Body of pancreas (tissue), 4 donors: Measurements from ENCODE around the gene GNG12. TPM values are rescaled to one million over a fixed set of nuclear protein-coding genes. Genes with fewer than 3 reads are reported as not detected.

Source experiments
- ATAC-seq: fragments of 150-250 bp; one replicate; pipeline ENCODE4 v1.9.1; 2016
- DNase-seq, 4 donors: peaks; one replicate each; pipeline ENCODE4 v3.0.0-alpha.2; 2019
- H3K27ac ChIP-seq, 4 donors: fragments of 200-600 bp; sonication (generic); 1 replicate in 3 of 4; 2 replicates in 1 of 4; pipeline versions ENCODE4 v1.5.1 to v1.6.1; 2016 to 2019; ENCODE audit warnings: mild to moderate bottlenecking in 1 of 4, mixed read lengths in 1 of 4, moderate library complexity in 1 of 4
- H3K27me3 ChIP-seq, 2 donors: fragments of 200-600 bp; sonication (generic); one replicate each; pipeline ENCODE4 v1.6.0; 2016; ENCODE audit warnings: mild to moderate bottlenecking in 1 of 2
- H3K36me3 ChIP-seq, 2 donors: fragments of 200-600 bp; sonication (generic); replicated peaks in 1 of 2; 2 replicates each; pipeline ENCODE4 v1.5.1; 2016; ENCODE audit warnings: low read depth in 2 of 2; ENCODE audit not compliant: insufficient read depth in 1 of 2
- H3K4me1 ChIP-seq: fragments of 200-600 bp; sonication (generic); one replicate; pipeline ENCODE4 v1.6.0; 2016
- H3K4me3 ChIP-seq, 2 donors: fragments of 200-600 bp; sonication (generic); 1 replicate in 1 of 2; 2 replicates in 1 of 2; pipeline ENCODE4 v1.5.1; 2016 to 2019
- H3K9me3 ChIP-seq, 3 donors: fragments of 200-600 bp; sonication (generic); 1 replicate in 2 of 3; 2 replicates in 1 of 3; pipeline ENCODE4 v1.5.1; 2016
- CTCF ChIP-seq, 7 experiments: fragments of 450-650 bp in 4 of 7; fragments of 200-600 bp in 3 of 7; sonication (generic) in 3 of 7; IDR thresholded peaks; one replicate each; pipeline ENCODE4 v1.5.1; 2016 to 2019; ENCODE audit warnings: antibody characterized with exemption in 7 of 7
- POLR2A ChIP-seq, 3 donors: fragments of 450-650 bp; IDR thresholded peaks; one replicate each; pipeline ENCODE4 v1.6.1; 2016; ENCODE audit warnings: antibody characterized with exemption in 3 of 3, mild to moderate bottlenecking in 2 of 3
- WGBS, 2 donors: methylation state at CpG; one replicate each; pipeline ENCODE4 v1.1.5; 2017; 5-methylcytosine and 5-hydroxymethylcytosine counted together
- intact Hi-C: fragments of 100-400 bp; cut with DNase I; formaldehyde crosslinking; loops from one replicate; pipeline ENCODE4 v1.15.1; 2023
- total RNA-seq, 2 donors: library from RNA; depleted of rRNA; stranded (reverse); fragments of >200 nt; gene quantifications; one replicate each; pipeline ENCODE4 v1.1.0, GENCODE V29; 2016

GNG12 gene
- total RNA-seq, 2 donors from 2014 or later = 26.4 to 42.3 TPM

DNA sequence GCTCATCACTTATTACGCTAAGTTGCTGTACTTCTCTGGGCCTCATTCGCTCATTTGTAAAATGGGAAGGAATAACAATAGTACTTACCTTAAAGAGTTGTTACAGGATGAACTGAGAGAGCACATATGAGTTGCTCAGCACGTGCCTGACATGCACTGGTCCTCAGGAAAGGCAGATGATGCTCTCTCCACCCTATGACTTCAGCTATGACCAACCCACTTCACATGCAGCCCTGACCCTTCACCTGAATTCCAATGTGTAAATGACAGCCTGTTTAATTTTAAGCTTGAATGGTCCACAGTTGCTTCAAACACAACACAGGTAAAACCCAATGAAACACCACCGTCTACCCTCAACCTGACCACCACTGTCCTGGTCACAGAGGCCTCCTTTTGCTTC, 115.4 kb downstream of the GNG12 start:
- WGBS, 2 donors = 97 to 98% methylated on average over 4 of the region's 4 CpGs
- peaks cover 22% of the 10 kb centered on the region for H3K4me1 ChIP-seq
- intact Hi-C loops = no loop called here
- no peak overlapping the region for H3K4me3 ChIP-seq
- no peak for DNase-seq
- H3K27ac ChIP-seq = no peak overlapping the region
- TF ChIP-seq CTCF (IDR thresholded peaks at IDR 0.05) = no peak
- TF ChIP-seq POLR2A (IDR thresholded peaks at IDR 0.05) = no peak
- no peaks in the 10 kb centered on the region for H3K36me3 ChIP-seq
- H3K9me3 ChIP-seq = no peaks in the 10 kb centered on the region
- ATAC-seq = no peak
- H3K27me3 ChIP-seq = no peaks in the 10 kb centered on the region

GRCh38 chr1:67716800-67717199, 116.5 kb downstream of the GNG12 start:
- H3K4me3 ChIP-seq = no peak overlapping the region
- H3K27ac ChIP-seq = no peak overlapping the region
- H3K4me1 ChIP-seq = peaks cover 29% of the 10 kb centered on the region
- no peaks in the 10 kb centered on the region for H3K27me3 ChIP-seq
- intact Hi-C loops = no loop called here
- no peaks in the 10 kb centered on the region for H3K36me3 ChIP-seq
- DNase-seq (peak in 1 of 4 donors; percentile 58), ATAC-seq (no peak)
- TF ChIP-seq CTCF (IDR thresholded peaks at IDR 0.05) (no peak), POLR2A (IDR thresholded peaks at IDR 0.05) (no peak)
- no peaks in the 10 kb centered on the region for H3K9me3 ChIP-seq
- 66 to 73% methylated on average over 4 of the region's 4 CpGs for WGBS, 2 donors

DNA sequence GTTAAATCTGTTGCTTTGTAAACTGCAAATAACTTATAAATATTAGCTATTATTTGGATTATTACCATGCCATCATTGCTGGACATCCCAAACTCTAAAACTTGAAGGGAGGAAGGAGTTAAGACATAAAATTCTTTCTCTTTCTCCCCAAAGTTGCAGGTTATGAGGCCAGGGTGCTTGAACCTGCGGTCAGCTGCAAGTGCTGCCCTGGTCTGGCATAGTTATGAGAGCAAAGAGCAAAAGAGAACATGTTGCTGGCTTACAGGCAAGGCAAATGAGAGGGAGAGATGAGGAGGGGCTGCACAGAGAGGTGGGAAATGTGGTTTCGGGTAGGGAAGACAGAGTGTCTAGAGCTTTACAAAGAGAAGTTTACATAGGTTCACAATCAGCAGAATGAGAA, 117.4 kb downstream of the GNG12 start:
- Histone ChIP-seq H3K4me3 (no peak overlapping the region), H3K27me3 (no peaks in the 10 kb centered on the region), H3K36me3 (no peaks in the 10 kb centered on the region), H3K27ac (no peak overlapping the region), H3K4me1 (peaks cover 37% of the 10 kb centered on the region), H3K9me3 (no peaks in the 10 kb centered on the region)
- intact Hi-C loops = no loop called here
- TF ChIP-seq CTCF (IDR thresholded peaks at IDR 0.05) (no peak), POLR2A (IDR thresholded peaks at IDR 0.05) (no peak)
- ATAC-seq (no peak), DNase-seq (no peak)
- 95 to 98% methylated on average over 2 of the region's 2 CpGs for WGBS, 2 donors

- Histone ChIP-seq H3K4me1 (peaks cover 43% of the 10 kb centered on the region), H3K9me3 (no peaks in the 10 kb centered on the region), H3K27me3 (no peaks in the 10 kb centered on the region), H3K27ac (peak overlapping the region in 1 of 4 donors; percentile 12), H3K4me3 (no peak overlapping the region), H3K36me3 (no peaks in the 10 kb centered on the region)
- intact Hi-C loops = no loop called here
- WGBS, 2 donors = 78 to 79% methylated on average over 6 of the region's 6 CpGs
- ATAC-seq (peak; percentile 62), DNase-seq (peak in 3 of 4 donors; percentile 35 to 56 (median 51))
- TF ChIP-seq POLR2A (IDR thresholded peaks at IDR 0.05) = no peak
- no peak for TF ChIP-seq CTCF (IDR thresholded peaks at IDR 0.05)
Measured at GRCh38 chr1:67713057-67713846, 120.0 kb downstream of the GNG12 start.

DNA sequence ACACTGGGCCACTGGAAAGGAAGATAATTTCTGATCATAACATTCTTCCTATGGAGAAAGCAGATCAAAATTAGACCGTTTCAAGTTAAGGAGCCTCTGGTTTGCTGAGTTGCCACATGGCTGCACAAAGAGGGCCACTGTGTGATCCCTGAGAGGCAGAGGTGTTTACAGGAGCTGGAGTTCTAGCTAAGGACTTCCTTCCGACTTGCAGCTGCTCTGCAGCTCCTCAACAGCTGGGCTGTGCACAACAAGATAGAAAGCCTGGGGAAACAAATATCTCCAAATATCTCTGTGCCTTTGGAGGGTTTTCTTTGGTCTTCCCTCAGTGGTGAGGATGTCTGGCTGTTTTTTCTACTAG, 121.4 kb downstream of the GNG12 start:
- Histone ChIP-seq H3K4me3 (no peak overlapping the region), H3K4me1 (peaks cover 39% of the 10 kb centered on the region), H3K9me3 (no peaks in the 10 kb centered on the region), H3K27ac (no peak overlapping the region), H3K27me3 (no peaks in the 10 kb centered on the region), H3K36me3 (no peaks in the 10 kb centered on the region)
- TF ChIP-seq CTCF (IDR thresholded peaks at IDR 0.05) (no peak), POLR2A (IDR thresholded peaks at IDR 0.05) (no peak)
- intact Hi-C loops = no loop called here
- WGBS, 2 donors = 20 to 40% methylated on average over 2 of the region's 2 CpGs
- DNase-seq (no peak), ATAC-seq (no peak)
